Measurements from ENCODE around the gene PIAS1.

GRCh38 chr15:68157074-68157473, 103.0 kb downstream of the PIAS1 start:
- no peak for TF ChIP-seq POLR2AphosphoS5 (IDR thresholded peaks at IDR 0.05; ENCODE audit: insufficient read depth, low read depth, low read length)
- no peak for TF ChIP-seq CTCF (IDR thresholded peaks at IDR 0.05; ENCODE audit: extremely low read depth in 1 of 2, insufficient read depth in 1 of 2, low read depth in 1 of 2, low read length in 2 of 2)
- TF ChIP-seq JUN (IDR thresholded peaks at IDR 0.05; ENCODE audit: borderline replicate concordance, insufficient read depth, insufficient read length, low read depth): no peak
- TF ChIP-seq EZH2 (IDR thresholded peaks at IDR 0.05; ENCODE audit: borderline replicate concordance, low read depth, low read length, severe bottlenecking): no peak
- TF ChIP-seq POLR2A (IDR thresholded peaks at IDR 0.05; ENCODE audit: low read depth, low read length): no peak
- no peak for TF ChIP-seq MAX (IDR thresholded peaks at IDR 0.05; ENCODE audit: insufficient read depth, insufficient read length)
- no peak for TF ChIP-seq GATA2 (IDR thresholded peaks at IDR 0.05; ENCODE audit: insufficient read depth, insufficient read length, low read depth, low read length)
- TF ChIP-seq MYC (IDR thresholded peaks at IDR 0.05; ENCODE audit: low read depth, low read length): no peak
- no peak for TF ChIP-seq FOS (IDR thresholded peaks at IDR 0.05; ENCODE audit: borderline replicate concordance, insufficient read depth, low read length)

Data from endothelial cell of umbilical vein (primary cell).